Measurements from ENCODE around the gene TMEM141.
"Not testable (repeated sequence)": the region's sequence is repeated elsewhere in the genome, so short reads cannot be mapped to it uniquely, and the experiment has no call there.

The TMEM141 gene

GRCh38 chr9:136779808-136780207 lies 11.3 kb upstream of the TMEM141 start:
- H3K36me3 ChIP-seq (ENCODE audit: insufficient read depth) = no peaks in the 10 kb centered on the region
- TF ChIP-seq CTCF (conservative IDR thresholded peaks at IDR 0.05; ENCODE audit: low read depth, low read length) = no peak
- H3K4me1 ChIP-seq (ENCODE audit: low read depth, poor library complexity, severe bottlenecking) = peaks cover 20% of the 10 kb centered on the region

GRCh38 chr9:136782452-136782851 lies 8.7 kb upstream of the TMEM141 start:
- peaks cover 32% of the 10 kb centered on the region for H3K4me1 ChIP-seq (ENCODE audit: low read depth, poor library complexity, severe bottlenecking)
- H4K20me1 ChIP-seq (ENCODE audit: insufficient read depth) = no peaks in the 10 kb centered on the region
- no peak overlapping the region for H3K27ac ChIP-seq
- H3K4me3 ChIP-seq (IDR thresholded peaks at IDR 0.05; ENCODE audit: insufficient read depth, low read depth, low read length) = no peak overlapping the region
- no peak overlapping the region for H2AFZ ChIP-seq (ENCODE audit: low read depth)
- no peak overlapping the region for H3K4me2 ChIP-seq
- no peak for TF ChIP-seq CTCF (conservative IDR thresholded peaks at IDR 0.05; ENCODE audit: low read depth, low read length)
- H3K79me2 ChIP-seq (ENCODE audit: insufficient read depth, low read depth) = no peaks in the 10 kb centered on the region
- H3K27me3 ChIP-seq (ENCODE audit: insufficient read depth, low read depth) = peaks cover 54% of the 10 kb centered on the region
- H3K9ac ChIP-seq = no peak overlapping the region
- H3K36me3 ChIP-seq (ENCODE audit: insufficient read depth) = no peaks in the 10 kb centered on the region

More at GRCh38 chr9:136779808-136780207, 11.3 kb upstream of the TMEM141 start:
- H3K9ac ChIP-seq = no peak overlapping the region
- H3K4me3 ChIP-seq (IDR thresholded peaks at IDR 0.05; ENCODE audit: insufficient read depth, low read depth, low read length) = no peak overlapping the region
- H3K27me3 ChIP-seq (ENCODE audit: insufficient read depth, low read depth) = peaks cover 64% of the 10 kb centered on the region
- no peaks in the 10 kb centered on the region for H3K79me2 ChIP-seq (ENCODE audit: insufficient read depth, low read depth)
- no peaks in the 10 kb centered on the region for H4K20me1 ChIP-seq (ENCODE audit: insufficient read depth)
- H3K4me2 ChIP-seq = no peak overlapping the region
- no peak overlapping the region for H2AFZ ChIP-seq (ENCODE audit: low read depth)
- H3K27ac ChIP-seq = no peak overlapping the region

GRCh38 chr9:136784249-136784996 lies 6.7 kb upstream of the TMEM141 start:
- Histone ChIP-seq H2AFZ (ENCODE audit: low read depth) (no peak overlapping the region), H3K79me2 (ENCODE audit: insufficient read depth, low read depth) (no peaks in the 10 kb centered on the region), H3K9ac (no peak overlapping the region), H3K4me1 (ENCODE audit: low read depth, poor library complexity, severe bottlenecking) (peaks cover 41% of the 10 kb centered on the region), H3K27ac (no peak overlapping the region), H4K20me1 (ENCODE audit: insufficient read depth) (no peaks in the 10 kb centered on the region), H3K4me2 (peak overlapping the region; percentile 4; the same call in 1 of the 2 replicates), H3K27me3 (ENCODE audit: insufficient read depth, low read depth) (peaks cover 38% of the 10 kb centered on the region), H3K36me3 (ENCODE audit: insufficient read depth) (no peaks in the 10 kb centered on the region), H3K4me3 (IDR thresholded peaks at IDR 0.05; ENCODE audit: insufficient read depth, low read depth, low read length) (no peak overlapping the region)
- peak; percentile 66 for TF ChIP-seq CTCF (conservative IDR thresholded peaks at IDR 0.05; ENCODE audit: low read depth, low read length)

- Histone ChIP-seq H2AFZ (ENCODE audit: low read depth) (no peak overlapping the region), H3K27ac (no peak overlapping the region), H4K20me1 (ENCODE audit: insufficient read depth) (no peaks in the 10 kb centered on the region), H3K27me3 (ENCODE audit: insufficient read depth, low read depth) (peaks cover 32% of the 10 kb centered on the region; the same call in 1 of the 2 replicates), H3K4me1 (ENCODE audit: low read depth, poor library complexity, severe bottlenecking) (peaks cover 43% of the 10 kb centered on the region), H3K79me2 (ENCODE audit: insufficient read depth, low read depth) (no peaks in the 10 kb centered on the region), H3K9ac (no peak overlapping the region), H3K4me2 (peak overlapping the region; percentile 4; the same call in 1 of the 2 replicates), H3K4me3 (IDR thresholded peaks at IDR 0.05; ENCODE audit: insufficient read depth, low read depth, low read length) (no peak overlapping the region), H3K36me3 (ENCODE audit: insufficient read depth) (no peaks in the 10 kb centered on the region)
- TF ChIP-seq CTCF (conservative IDR thresholded peaks at IDR 0.05; ENCODE audit: low read depth, low read length) = no peak
These were observed 6.2 kb upstream of the TMEM141 start for GRCh38 chr9:136784997-136785361.

- H4K20me1 ChIP-seq (ENCODE audit: insufficient read depth); H3K4me3 ChIP-seq (IDR thresholded peaks at IDR 0.05; ENCODE audit: insufficient read depth, low read depth, low read length); H2AFZ ChIP-seq (ENCODE audit: low read depth); H3K79me2 ChIP-seq (ENCODE audit: insufficient read depth, low read depth); H3K9ac ChIP-seq; H3K36me3 ChIP-seq (ENCODE audit: insufficient read depth); H3K27ac ChIP-seq: not testable (repeated sequence)
- H3K4me2 ChIP-seq = peak overlapping the region; percentile 4; the same call in 1 of the 2 replicates
- peaks cover 50% of the 10 kb centered on the region for H3K4me1 ChIP-seq (ENCODE audit: low read depth, poor library complexity, severe bottlenecking)
- peaks cover 25% of the 10 kb centered on the region; the same call in 1 of the 2 replicates for H3K27me3 ChIP-seq (ENCODE audit: insufficient read depth, low read depth)
These were observed 5.4 kb upstream of the TMEM141 start for GRCh38 chr9:136785565-136786355.
